Gastrocnemius medialis (tissue), 4 donors: ENCODE data around the gene SELENOS.

Source experiments
- POLR2A ChIP-seq, 2 donors: fragments of 450-650 bp; IDR thresholded peaks; one replicate each; pipeline ENCODE4 v1.6.1; 2017; ENCODE audit warnings: antibody characterized with exemption in 2 of 2, mild to moderate bottlenecking in 2 of 2, moderate library complexity in 2 of 2
- TF ChIP-seq, protein P1 (sequence below), 5 experiments: fragments of 450-650 bp in 3 of 5; fragments of 200-600 bp in 2 of 5; sonication (generic) in 2 of 5; IDR thresholded peaks in 4 of 5; conservative IDR thresholded peaks in 1 of 5; 1 replicate in 4 of 5; 2 replicates in 1 of 5; pipeline ENCODE4 v1.5.1; 2016 to 2019; ENCODE audit warnings: antibody characterized with exemption in 5 of 5, mild to moderate bottlenecking in 3 of 5, moderate library complexity in 3 of 5

DNA sequence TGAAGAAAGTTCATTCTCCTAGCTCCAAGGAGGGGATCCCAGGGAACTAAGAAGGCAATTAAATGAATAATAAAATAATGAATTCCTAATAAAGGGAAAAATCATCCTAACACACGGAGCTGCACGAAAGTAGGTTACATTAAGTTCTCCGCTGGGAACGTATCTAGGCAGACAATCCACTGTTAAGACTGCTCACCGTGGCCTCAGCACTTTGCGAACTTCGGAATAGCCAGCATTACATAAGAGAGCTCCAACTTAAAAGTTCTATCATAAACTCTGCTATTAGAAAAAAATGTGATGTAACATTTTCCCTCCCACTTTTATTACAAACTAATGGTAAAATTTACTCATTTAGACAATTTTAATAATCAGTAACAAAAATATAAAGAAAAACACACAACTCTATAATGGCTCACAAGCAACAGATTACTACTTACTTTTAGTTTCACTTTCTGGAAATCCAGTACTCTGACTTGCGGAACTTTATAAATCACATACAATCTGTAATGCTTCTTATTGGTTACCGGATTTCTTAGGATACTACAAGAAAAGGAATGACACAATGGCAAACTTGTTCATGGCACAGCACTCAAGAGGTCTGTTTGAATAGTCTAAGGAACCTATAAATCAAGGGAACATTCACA lies 9.3 kb upstream of the SELENOS start:
- no peak for TF ChIP-seq POLR2A (IDR thresholded peaks at IDR 0.05)
- TF ChIP-seq, protein P1, sequence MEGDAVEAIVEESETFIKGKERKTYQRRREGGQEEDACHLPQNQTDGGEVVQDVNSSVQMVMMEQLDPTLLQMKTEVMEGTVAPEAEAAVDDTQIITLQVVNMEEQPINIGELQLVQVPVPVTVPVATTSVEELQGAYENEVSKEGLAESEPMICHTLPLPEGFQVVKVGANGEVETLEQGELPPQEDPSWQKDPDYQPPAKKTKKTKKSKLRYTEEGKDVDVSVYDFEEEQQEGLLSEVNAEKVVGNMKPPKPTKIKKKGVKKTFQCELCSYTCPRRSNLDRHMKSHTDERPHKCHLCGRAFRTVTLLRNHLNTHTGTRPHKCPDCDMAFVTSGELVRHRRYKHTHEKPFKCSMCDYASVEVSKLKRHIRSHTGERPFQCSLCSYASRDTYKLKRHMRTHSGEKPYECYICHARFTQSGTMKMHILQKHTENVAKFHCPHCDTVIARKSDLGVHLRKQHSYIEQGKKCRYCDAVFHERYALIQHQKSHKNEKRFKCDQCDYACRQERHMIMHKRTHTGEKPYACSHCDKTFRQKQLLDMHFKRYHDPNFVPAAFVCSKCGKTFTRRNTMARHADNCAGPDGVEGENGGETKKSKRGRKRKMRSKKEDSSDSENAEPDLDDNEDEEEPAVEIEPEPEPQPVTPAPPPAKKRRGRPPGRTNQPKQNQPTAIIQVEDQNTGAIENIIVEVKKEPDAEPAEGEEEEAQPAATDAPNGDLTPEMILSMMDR (IDR thresholded peaks at IDR 0.05 in 4 of 5, conservative IDR thresholded peaks at IDR 0.05 in 1 of 5): no peak
